Endothelial cell of umbilical vein (primary cell): Measurements from ENCODE around the gene CACNA1S. TPM values are rescaled to one million over a fixed set of nuclear protein-coding genes. Genes with fewer than 3 reads are reported as not detected.

Experiments used
- BruUV-seq: library from RNA; stranded (reverse); fragments of 400-500 nt; replicated peaks from 2 replicates; lab custom pipeline; 2021; lab: Mats Ljungman, UMichigan
- CTCF ChIA-PET: fragments of 300-600, 350-600 bp; sonication (Branson Sonifier 250); formaldehyde crosslinking; loops from one replicate; lab custom pipeline; 2021; ENCODE audit warnings: antibody characterized with exemption, inconsistent platforms; lab: Charles Lee
- POLR2A ChIA-PET: fragments of 300-600, 350-600 bp; sonication (Branson Sonifier 250); formaldehyde crosslinking; loops from one replicate; lab custom pipeline; 2021; ENCODE audit warnings: antibody characterized with exemption, inconsistent platforms; lab: Charles Lee
- DNase-seq: peaks from one replicate; pipeline ENCODE4 v3.0.0-alpha.2; 2011; ENCODE audit warnings: low read depth, low spot score
- FAIRE-seq: peaks from 2 replicates; lab custom pipeline; 2011; peaks lifted over from hg19 to GRCh38; lab: Jason Lieb, UNC
- H2AFZ ChIP-seq: 2 replicates; pipeline ENCODE4 v1.6.0; 2012; ENCODE audit warnings: low read depth, low read length, control low read depth, inconsistent platforms
- H3K27ac ChIP-seq: 2 replicates; pipeline ENCODE4 v1.5.1; 2011; ENCODE audit warnings: low read depth, mild to moderate bottlenecking, control low read depth, low read length, moderate library complexity; ENCODE audit not compliant: insufficient read depth
- H3K27me3 ChIP-seq, 2 experiments: 2 replicates each; pipeline versions ENCODE4 v1.6.0 to v1.6.1; 2011; ENCODE audit warnings: low read length in 2 of 2, mixed read lengths in 1 of 2; ENCODE audit not compliant: control insufficient read depth in 2 of 2, insufficient read depth in 2 of 2
- H3K36me3 ChIP-seq, 2 experiments: 2 replicates in 1 of 2; 3 replicates in 1 of 2; pipeline ENCODE4 v1.5.1; 2011; ENCODE audit warnings: low read length in 2 of 2, mild to moderate bottlenecking in 1 of 2, moderate library complexity in 1 of 2; ENCODE audit not compliant: control insufficient read depth in 2 of 2, insufficient read depth in 2 of 2; ENCODE audit errors: extremely low read depth in 1 of 2
- H3K4me1 ChIP-seq: 3 replicates; pipeline ENCODE4 v1.5.1; 2011; ENCODE audit warnings: mild to moderate bottlenecking, low read length; ENCODE audit not compliant: control insufficient read depth, insufficient read depth; ENCODE audit errors: extremely low read depth
- H3K4me2 ChIP-seq: 2 replicates; pipeline ENCODE4 v1.6.1; 2011; ENCODE audit warnings: low read length, control low read depth, mixed read lengths; ENCODE audit not compliant: insufficient read depth
- H3K4me3 ChIP-seq, 3 experiments: fragments of 200-600 bp in 1 of 3; sonication (generic), shearing (Covaris generic) in 1 of 3; replicated peaks in 1 of 3; 2 replicates each; pipeline ENCODE4 v1.5.1; 2011 to 2016; ENCODE audit warnings: control low read depth in 3 of 3, low read length in 3 of 3, mild to moderate bottlenecking in 2 of 3, inconsistent platforms in 1 of 3, low read depth in 1 of 3, moderate library complexity in 1 of 3; ENCODE audit not compliant: insufficient read depth in 1 of 3
- H3K79me2 ChIP-seq: 2 replicates; pipeline ENCODE4 v1.6.0; 2012; ENCODE audit warnings: low read length, inconsistent platforms; ENCODE audit not compliant: control insufficient read depth, insufficient read depth
- H3K9ac ChIP-seq: replicated peaks from 2 replicates; pipeline ENCODE3; 2011; ENCODE audit warnings: low read length, control low read depth; ENCODE audit not compliant: insufficient read depth; ENCODE audit errors: extremely low read depth
- H3K9me1 ChIP-seq: replicated peaks from 3 replicates; pipeline ENCODE4 v1.6.0; 2011; ENCODE audit warnings: mild to moderate bottlenecking, low read length; ENCODE audit not compliant: control insufficient read depth, insufficient read depth; ENCODE audit errors: extremely low read depth
- H3K9me3 ChIP-seq: replicated peaks from 2 replicates; pipeline ENCODE4 v1.5.1; 2012; ENCODE audit warnings: low read length, inconsistent platforms; ENCODE audit not compliant: control insufficient read depth, insufficient read depth
- H4K20me1 ChIP-seq: replicated peaks from 2 replicates; pipeline ENCODE3; 2011; ENCODE audit warnings: mild to moderate bottlenecking, low read length; ENCODE audit not compliant: control insufficient read depth, insufficient read depth; ENCODE audit errors: extremely low read depth
- CTCF ChIP-seq, 2 donors: IDR thresholded peaks; 1 replicate in 1 of 2; 2 replicates in 1 of 2; pipeline ENCODE4 v1.5.1; 2011; ENCODE audit warnings: low read length in 2 of 2, mild to moderate bottlenecking in 2 of 2, moderate library complexity in 2 of 2, control low read depth in 1 of 2, inconsistent platforms in 1 of 2, low read depth in 1 of 2; ENCODE audit not compliant: insufficient read depth in 1 of 2; ENCODE audit errors: extremely low read depth in 1 of 2
- EZH2 ChIP-seq: IDR thresholded peaks from 2 replicates; pipeline ENCODE4 v1.6.1; 2012; ENCODE audit warnings: borderline replicate concordance, low read depth, mild to moderate bottlenecking, moderate library complexity, low read length, inconsistent platforms; ENCODE audit not compliant: severe bottlenecking
- FOS ChIP-seq: IDR thresholded peaks from 2 replicates; pipeline ENCODE4 v1.6.1; 2011; ENCODE audit warnings: mild to moderate bottlenecking, low read length, moderate library complexity, borderline replicate concordance; ENCODE audit not compliant: insufficient read depth
- GATA2 ChIP-seq: IDR thresholded peaks from 2 replicates; pipeline ENCODE4 v1.7.0; 2011; ENCODE audit warnings: low read depth, mild to moderate bottlenecking, moderate library complexity, mixed read lengths, low read length; ENCODE audit not compliant: insufficient read length, insufficient read depth
- JUN ChIP-seq: IDR thresholded peaks from 2 replicates; pipeline ENCODE4 v1.6.1; 2011; ENCODE audit warnings: borderline replicate concordance, low read depth; ENCODE audit not compliant: insufficient read length, insufficient read depth
- MAX ChIP-seq: IDR thresholded peaks from 2 replicates; pipeline ENCODE4 v1.6.1; 2011; ENCODE audit not compliant: insufficient read depth, insufficient read length
- MYC ChIP-seq: IDR thresholded peaks from one replicate; pipeline ENCODE4 v1.6.1; 2011; ENCODE audit warnings: mild to moderate bottlenecking, low read depth, low read length
- POLR2A ChIP-seq: IDR thresholded peaks from 2 replicates; pipeline ENCODE4 v1.6.1; 2012; ENCODE audit warnings: low read depth, mild to moderate bottlenecking, control low read depth, low read length
- POLR2AphosphoS5 ChIP-seq: IDR thresholded peaks from 2 replicates; pipeline ENCODE4 v1.6.1; 2012; ENCODE audit warnings: low read depth, mild to moderate bottlenecking, control low read depth, low read length, moderate library complexity; ENCODE audit not compliant: insufficient read depth
- dilution Hi-C: fragments of 300-500 bp; cut with MboI; formaldehyde crosslinking; loops from one replicate; pipeline ENCODE4 v1.15.0; 2019; ENCODE audit warnings: low sequenced_read_pairs; ENCODE audit not compliant: extremely low pct_ligation_motif_present
- intact Hi-C: fragments of 100-400 bp; cut with micrococcal nuclease; formaldehyde crosslinking; loops from one replicate; pipeline ENCODE4 v1.10.0; 2022
- polyA plus RNA-seq, 4 experiments: library from polyadenylated mRNA; depleted of rRNA in 3 of 4; stranded (reverse) in 3 of 4; unstranded in 1 of 4; fragments of >200 nt; gene quantifications; 2 replicates each; pipeline versions ENCODE4 v1.2.1 to v1.2.3, GENCODE V29; 2011 to 2012; ENCODE audit warnings: missing spikeins in 1 of 4
- total RNA-seq: library from RNA; stranded (reverse); gene quantifications from 2 replicates; pipeline ENCODE4 v1.2.3, GENCODE V29; 2021

CACNA1S gene
- total and polyA plus RNA-seq, 2 donors (not counting 3 experiments of a cell fraction or from before 2014, with no cell fraction given) = not detected

- dilution Hi-C loops (no loop called here), intact Hi-C loops (loop anchor here (1.0 to 10.0 kb wide), 6 partner anchors 27 to 559 kb away; partner anchors contain the start of genes INAVA and KIF14)
- H3K36me3 ChIP-seq = no peaks in the 10 kb centered on the region
- CTCF ChIA-PET = interaction anchor here (0.5 to 3.7 kb wide), 13 partner anchors 14 to 555 kb away, joined by 3 to 70 read pairs (median 6); no protein-coding TSS in a partner anchor
- no peak overlapping the region for H3K4me3 ChIP-seq
- no peaks in the 10 kb centered on the region for H3K79me2 ChIP-seq
- no peak for TF ChIP-seq MAX
- no peak for TF ChIP-seq GATA2
- TF ChIP-seq CTCF (IDR thresholded peaks at IDR 0.05; ENCODE audit: extremely low read depth in 1 of 2, insufficient read depth in 1 of 2, low read depth in 1 of 2, low read length in 2 of 2) = no peak
- TF ChIP-seq POLR2A = no peak
- TF ChIP-seq JUN = no peak
- TF ChIP-seq POLR2AphosphoS5 = no peak
- no peak for TF ChIP-seq MYC
- no peak for TF ChIP-seq EZH2
- TF ChIP-seq FOS = no peak
- no peaks in the 10 kb centered on the region for H4K20me1 ChIP-seq
- no peaks in the 10 kb centered on the region for H3K9me1 ChIP-seq
- no TSS peak for BruUV-seq
- no peak for FAIRE-seq
- DNase-seq = no peak
- no peak overlapping the region for H3K9ac ChIP-seq
- H2AFZ ChIP-seq = no peak overlapping the region
- POLR2A ChIA-PET = no interaction called here
- no peaks in the 10 kb centered on the region for H3K9me3 ChIP-seq
- H3K4me1 ChIP-seq = no peaks in the 10 kb centered on the region
- no peak overlapping the region for H3K4me2 ChIP-seq
- no peak overlapping the region for H3K27ac ChIP-seq
- peaks cover 21 to 40% of the 10 kb centered on the region in 2 experiments for H3K27me3 ChIP-seq
Observed at GRCh38 chr1:201113451-201114244, 1.4 kb upstream of the CACNA1S start.
